Endothelial cell of umbilical vein (primary cell): ENCODE data around the gene P2RX1. TPM values are rescaled to one million over a fixed set of nuclear protein-coding genes. Genes with fewer than 3 reads are reported as not detected.
A peak's percentile ranks its signal among the peaks of the same experiment; 100 is the strongest.

Experiments used
- BruUV-seq: library from RNA; stranded (reverse); fragments of 400-500 nt; replicated peaks from 2 replicates; lab custom pipeline; 2021; lab: Mats Ljungman, UMichigan
- CTCF ChIA-PET: fragments of 300-600, 350-600 bp; sonication (Branson Sonifier 250); formaldehyde crosslinking; loops from one replicate; lab custom pipeline; 2021; ENCODE audit warnings: antibody characterized with exemption, inconsistent platforms; lab: Charles Lee
- POLR2A ChIA-PET: fragments of 300-600, 350-600 bp; sonication (Branson Sonifier 250); formaldehyde crosslinking; loops from one replicate; lab custom pipeline; 2021; ENCODE audit warnings: antibody characterized with exemption, inconsistent platforms; lab: Charles Lee
- DNase-seq: peaks from one replicate; pipeline ENCODE4 v3.0.0-alpha.2; 2011; ENCODE audit warnings: low read depth, low spot score
- FAIRE-seq: peaks from 2 replicates; lab custom pipeline; 2011; peaks lifted over from hg19 to GRCh38; lab: Jason Lieb, UNC
- H2AFZ ChIP-seq: 2 replicates; pipeline ENCODE4 v1.6.0; 2012; ENCODE audit warnings: low read depth, low read length, control low read depth, inconsistent platforms
- H3K27ac ChIP-seq: 2 replicates; pipeline ENCODE4 v1.5.1; 2011; ENCODE audit warnings: low read depth, mild to moderate bottlenecking, control low read depth, low read length, moderate library complexity; ENCODE audit not compliant: insufficient read depth
- H3K27me3 ChIP-seq, 2 experiments: 2 replicates each; pipeline versions ENCODE4 v1.6.0 to v1.6.1; 2011; ENCODE audit warnings: low read length in 2 of 2, mixed read lengths in 1 of 2; ENCODE audit not compliant: control insufficient read depth in 2 of 2, insufficient read depth in 2 of 2
- H3K36me3 ChIP-seq, 2 experiments: 2 replicates in 1 of 2; 3 replicates in 1 of 2; pipeline ENCODE4 v1.5.1; 2011; ENCODE audit warnings: low read length in 2 of 2, mild to moderate bottlenecking in 1 of 2, moderate library complexity in 1 of 2; ENCODE audit not compliant: control insufficient read depth in 2 of 2, insufficient read depth in 2 of 2; ENCODE audit errors: extremely low read depth in 1 of 2
- H3K4me1 ChIP-seq: 3 replicates; pipeline ENCODE4 v1.5.1; 2011; ENCODE audit warnings: mild to moderate bottlenecking, low read length; ENCODE audit not compliant: control insufficient read depth, insufficient read depth; ENCODE audit errors: extremely low read depth
- H3K4me2 ChIP-seq: 2 replicates; pipeline ENCODE4 v1.6.1; 2011; ENCODE audit warnings: low read length, control low read depth, mixed read lengths; ENCODE audit not compliant: insufficient read depth
- H3K4me3 ChIP-seq, 3 experiments: fragments of 200-600 bp in 1 of 3; sonication (generic), shearing (Covaris generic) in 1 of 3; replicated peaks in 1 of 3; 2 replicates each; pipeline ENCODE4 v1.5.1; 2011 to 2016; ENCODE audit warnings: control low read depth in 3 of 3, low read length in 3 of 3, mild to moderate bottlenecking in 2 of 3, inconsistent platforms in 1 of 3, low read depth in 1 of 3, moderate library complexity in 1 of 3; ENCODE audit not compliant: insufficient read depth in 1 of 3
- H3K79me2 ChIP-seq: 2 replicates; pipeline ENCODE4 v1.6.0; 2012; ENCODE audit warnings: low read length, inconsistent platforms; ENCODE audit not compliant: control insufficient read depth, insufficient read depth
- H3K9ac ChIP-seq: replicated peaks from 2 replicates; pipeline ENCODE3; 2011; ENCODE audit warnings: low read length, control low read depth; ENCODE audit not compliant: insufficient read depth; ENCODE audit errors: extremely low read depth
- H3K9me1 ChIP-seq: replicated peaks from 3 replicates; pipeline ENCODE4 v1.6.0; 2011; ENCODE audit warnings: mild to moderate bottlenecking, low read length; ENCODE audit not compliant: control insufficient read depth, insufficient read depth; ENCODE audit errors: extremely low read depth
- H3K9me3 ChIP-seq: replicated peaks from 2 replicates; pipeline ENCODE4 v1.5.1; 2012; ENCODE audit warnings: low read length, inconsistent platforms; ENCODE audit not compliant: control insufficient read depth, insufficient read depth
- H4K20me1 ChIP-seq: replicated peaks from 2 replicates; pipeline ENCODE3; 2011; ENCODE audit warnings: mild to moderate bottlenecking, low read length; ENCODE audit not compliant: control insufficient read depth, insufficient read depth; ENCODE audit errors: extremely low read depth
- FOS ChIP-seq: IDR thresholded peaks from 2 replicates; pipeline ENCODE4 v1.6.1; 2011; ENCODE audit warnings: mild to moderate bottlenecking, low read length, moderate library complexity, borderline replicate concordance; ENCODE audit not compliant: insufficient read depth
- GATA2 ChIP-seq: IDR thresholded peaks from 2 replicates; pipeline ENCODE4 v1.7.0; 2011; ENCODE audit warnings: low read depth, mild to moderate bottlenecking, moderate library complexity, mixed read lengths, low read length; ENCODE audit not compliant: insufficient read length, insufficient read depth
- JUN ChIP-seq: IDR thresholded peaks from 2 replicates; pipeline ENCODE4 v1.6.1; 2011; ENCODE audit warnings: borderline replicate concordance, low read depth; ENCODE audit not compliant: insufficient read length, insufficient read depth
- MYC ChIP-seq: IDR thresholded peaks from one replicate; pipeline ENCODE4 v1.6.1; 2011; ENCODE audit warnings: mild to moderate bottlenecking, low read depth, low read length
- POLR2A ChIP-seq: IDR thresholded peaks from 2 replicates; pipeline ENCODE4 v1.6.1; 2012; ENCODE audit warnings: low read depth, mild to moderate bottlenecking, control low read depth, low read length
- dilution Hi-C: fragments of 300-500 bp; cut with MboI; formaldehyde crosslinking; loops from one replicate; pipeline ENCODE4 v1.15.0; 2019; ENCODE audit warnings: low sequenced_read_pairs; ENCODE audit not compliant: extremely low pct_ligation_motif_present
- intact Hi-C: fragments of 100-400 bp; cut with micrococcal nuclease; formaldehyde crosslinking; loops from one replicate; pipeline ENCODE4 v1.10.0; 2022
- polyA plus RNA-seq, 4 experiments: library from polyadenylated mRNA; depleted of rRNA in 3 of 4; stranded (reverse) in 3 of 4; unstranded in 1 of 4; fragments of >200 nt; gene quantifications; 2 replicates each; pipeline versions ENCODE4 v1.2.1 to v1.2.3, GENCODE V29; 2011 to 2012; ENCODE audit warnings: missing spikeins in 1 of 4
- total RNA-seq: library from RNA; stranded (reverse); gene quantifications from 2 replicates; pipeline ENCODE4 v1.2.3, GENCODE V29; 2021

Gene P2RX1
- total and polyA plus RNA-seq, 2 donors (not counting 3 experiments of a cell fraction or from before 2014, with no cell fraction given) = not detected

GRCh38 chr17:3870871-3871306 is 45.4 kb downstream of the P2RX1 start:
- H4K20me1 ChIP-seq = no peaks in the 10 kb centered on the region
- peaks cover 0 to 4% of the 10 kb centered on the region in 2 experiments for H3K36me3 ChIP-seq
- H3K4me1 ChIP-seq = peaks cover 5% of the 10 kb centered on the region
- peak; percentile 66 for DNase-seq
- no peaks in the 10 kb centered on the region for H3K27me3 ChIP-seq
- intact Hi-C loops (no loop called here), dilution Hi-C loops (no loop called here)
- ChIA-PET CTCF (interaction anchor here (0.7 to 1.3 kb wide), 5 partner anchors 9 to 43 kb away, joined by 3 to 4 read pairs (median 3); no protein-coding TSS in a partner anchor), POLR2A (no interaction called here)
- H2AFZ ChIP-seq = peak overlapping the region; percentile 84
- H3K4me2 ChIP-seq = no peak overlapping the region
- H3K9me3 ChIP-seq = no peaks in the 10 kb centered on the region
- TF ChIP-seq GATA2 (no peak), JUN (no peak), MYC (no peak), FOS (no peak)
- H3K79me2 ChIP-seq = no peaks in the 10 kb centered on the region
- peak overlapping the region; percentile 28 for H3K9ac ChIP-seq
- no peak for FAIRE-seq
- BruUV-seq = no TSS peak
- H3K4me3 ChIP-seq = no peak overlapping the region
- peak overlapping the region; percentile 40 for H3K27ac ChIP-seq
- H3K9me1 ChIP-seq = no peaks in the 10 kb centered on the region

GRCh38 chr17:3867606-3868005 is 48.7 kb downstream of the P2RX1 start:
- no peak for TF ChIP-seq POLR2A
- no peak for TF ChIP-seq MYC
- no peak for TF ChIP-seq FOS
- no peaks in the 10 kb centered on the region for H3K27me3 ChIP-seq
- ChIA-PET POLR2A (no interaction called here), CTCF (no interaction called here)
- peaks cover 5% of the 10 kb centered on the region for H3K4me1 ChIP-seq
- dilution Hi-C loops = no loop called here
- H3K9ac ChIP-seq = no peak overlapping the region
- H2AFZ ChIP-seq = no peak overlapping the region
- no peaks in the 10 kb centered on the region for H3K79me2 ChIP-seq
- H3K27ac ChIP-seq = no peak overlapping the region
- intact Hi-C loops = no loop called here
- no peaks in the 10 kb centered on the region for H4K20me1 ChIP-seq
- H3K9me3 ChIP-seq = no peaks in the 10 kb centered on the region
- FAIRE-seq (no peak), DNase-seq (no peak)
- H3K9me1 ChIP-seq = no peaks in the 10 kb centered on the region
- H3K4me3 ChIP-seq = no peak overlapping the region
- H3K4me2 ChIP-seq = no peak overlapping the region
- BruUV-seq = no TSS peak
- no peaks in the 10 kb centered on the region for H3K36me3 ChIP-seq
